Bronchial epithelial cell (primary cell): Measurements from ENCODE around the gene FMNL1. TPM values are rescaled to one million over a fixed set of nuclear protein-coding genes. Genes with fewer than 3 reads are reported as not detected.
A peak's percentile ranks its signal among the peaks of the same experiment; 100 is the strongest.

Source experiments
- DNase-seq: peaks from one replicate; pipeline ENCODE4 v3.0.0-alpha.2; 2010; ENCODE audit warnings: low read depth
- FAIRE-seq: peaks from 2 replicates; lab custom pipeline; 2011; peaks lifted over from hg19 to GRCh38; lab: Jason Lieb, UNC
- H3K27me3 ChIP-seq: 2 replicates; pipeline ENCODE4 v1.5.1; 2011; ENCODE audit warnings: low read length; ENCODE audit not compliant: control insufficient read depth, insufficient read depth
- H3K36me3 ChIP-seq: 2 replicates; pipeline ENCODE4 v1.5.1; 2011; ENCODE audit warnings: low read length; ENCODE audit not compliant: control insufficient read depth, insufficient read depth
- H3K4me3 ChIP-seq: 2 replicates; pipeline ENCODE4 v1.5.1; 2011; ENCODE audit warnings: mild to moderate bottlenecking, low read depth, low read length, control low read depth
- CTCF ChIP-seq: IDR thresholded peaks from 2 replicates; pipeline ENCODE4 v1.5.1; 2011; ENCODE audit warnings: mild to moderate bottlenecking, moderate library complexity, low read length, control low read depth, inconsistent platforms; ENCODE audit not compliant: insufficient read depth, severe bottlenecking
- total RNA-seq: library from RNA; depleted of rRNA; stranded (reverse); fragments of >200 nt; gene quantifications from 2 replicates; pipeline ENCODE4 v1.2.1, GENCODE V29; 2014

FMNL1 gene
- total RNA-seq, 1 donor from 2014 or later = 0.53 TPM

GRCh38 chr17:45218895-45219661, 2.6 kb upstream of the FMNL1 start:
- FAIRE-seq = peak; percentile 36

GRCh38 chr17:45220079-45220478, 1.6 kb upstream of the FMNL1 start:
- Histone ChIP-seq H3K27me3 (peaks cover 1% of the 10 kb centered on the region), H3K4me3 (no peak overlapping the region), H3K36me3 (no peaks in the 10 kb centered on the region)
- TF ChIP-seq CTCF = no peak
- FAIRE-seq (no peak), DNase-seq (no peak)

More at GRCh38 chr17:45218895-45219661, 2.6 kb upstream of the FMNL1 start:
- DNase-seq = peak; percentile 56
- no peaks in the 10 kb centered on the region for H3K36me3 ChIP-seq
- no peak overlapping the region for H3K4me3 ChIP-seq
- peak; percentile 82 for TF ChIP-seq CTCF
- H3K27me3 ChIP-seq = peaks cover 1% of the 10 kb centered on the region

GRCh38 chr17:45222014-45222288, 266 bp downstream of the FMNL1 start:
- no peak for TF ChIP-seq CTCF
- peaks cover 1% of the 10 kb centered on the region for H3K27me3 ChIP-seq
- no peaks in the 10 kb centered on the region for H3K36me3 ChIP-seq
- DNase-seq (no peak), FAIRE-seq (no peak)
- H3K4me3 ChIP-seq = peak overlapping the region; percentile 46

- FAIRE-seq (no peak), DNase-seq (no peak)
- no peak for TF ChIP-seq CTCF
- Histone ChIP-seq H3K27me3 (peaks cover 1% of the 10 kb centered on the region), H3K36me3 (no peaks in the 10 kb centered on the region), H3K4me3 (peak overlapping the region; percentile 46)
These were observed 757 bp downstream of the FMNL1 start for GRCh38 chr17:45222289-45222995.

- FAIRE-seq (no peak), DNase-seq (no peak)
- Histone ChIP-seq H3K27me3 (peaks cover 1% of the 10 kb centered on the region), H3K4me3 (no peak overlapping the region), H3K36me3 (no peaks in the 10 kb centered on the region)
- no peak for TF ChIP-seq CTCF
These were observed 1.4 kb downstream of the FMNL1 start for GRCh38 chr17:45222996-45223538.
